ENCODE results near the gene FLNA. TPM values are rescaled to one million over a fixed set of nuclear protein-coding genes. Genes with fewer than 3 reads are reported as not detected.
A peak's percentile ranks its signal among the peaks of the same experiment; 100 is the strongest.
"Not testable (repeated sequence)": the region's sequence is repeated elsewhere in the genome, so short reads cannot be mapped to it uniquely, and the experiment has no call there.

Gene FLNA
- polyA plus RNA-seq, 3 donors, result 393 to 423 (median 399) TPM

DNA sequence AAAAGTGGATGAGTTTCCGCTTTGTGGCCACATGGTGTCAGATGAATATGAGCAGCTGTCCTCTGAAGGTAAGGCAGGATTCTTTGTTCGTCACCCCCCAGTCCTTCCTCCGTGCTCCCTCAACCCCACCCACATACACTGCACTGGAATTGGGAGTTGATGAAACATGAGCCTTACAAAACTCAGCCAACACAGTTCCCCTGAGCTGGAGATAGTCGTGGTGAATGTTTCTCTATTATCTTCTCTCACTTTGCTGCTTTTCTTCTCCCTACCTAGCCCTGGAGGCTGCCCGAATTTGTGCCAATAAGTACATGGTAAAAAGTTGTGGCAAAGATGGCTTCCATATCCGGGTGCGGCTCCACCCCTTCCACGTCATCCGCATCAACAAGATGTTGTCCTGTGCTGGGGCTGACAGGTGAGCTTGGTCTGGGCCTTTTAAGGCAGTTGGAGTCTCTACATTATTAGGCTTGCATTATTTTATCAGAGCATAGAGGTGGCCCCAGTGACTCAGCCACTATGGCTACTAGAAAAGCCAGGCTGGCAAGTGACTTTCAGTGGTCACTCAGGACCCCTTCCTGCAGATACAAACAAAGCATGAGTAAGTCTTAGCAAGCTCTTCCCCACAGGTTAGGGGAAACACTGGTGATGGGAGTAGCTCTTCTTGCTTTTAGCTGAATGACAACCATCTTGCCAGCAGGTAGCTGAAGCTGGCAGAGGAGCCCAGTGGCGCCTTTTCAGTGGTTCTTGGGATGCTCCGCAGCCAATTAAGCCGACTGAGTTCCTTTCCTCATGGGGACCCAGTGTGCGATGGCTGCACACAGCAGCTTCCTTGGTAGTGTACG, 25.3 kb upstream of the FLNA start:
- DNase-seq (ENCODE audit: low read depth in 3 of 3, low spot score in 2 of 3), result no peak

DNA sequence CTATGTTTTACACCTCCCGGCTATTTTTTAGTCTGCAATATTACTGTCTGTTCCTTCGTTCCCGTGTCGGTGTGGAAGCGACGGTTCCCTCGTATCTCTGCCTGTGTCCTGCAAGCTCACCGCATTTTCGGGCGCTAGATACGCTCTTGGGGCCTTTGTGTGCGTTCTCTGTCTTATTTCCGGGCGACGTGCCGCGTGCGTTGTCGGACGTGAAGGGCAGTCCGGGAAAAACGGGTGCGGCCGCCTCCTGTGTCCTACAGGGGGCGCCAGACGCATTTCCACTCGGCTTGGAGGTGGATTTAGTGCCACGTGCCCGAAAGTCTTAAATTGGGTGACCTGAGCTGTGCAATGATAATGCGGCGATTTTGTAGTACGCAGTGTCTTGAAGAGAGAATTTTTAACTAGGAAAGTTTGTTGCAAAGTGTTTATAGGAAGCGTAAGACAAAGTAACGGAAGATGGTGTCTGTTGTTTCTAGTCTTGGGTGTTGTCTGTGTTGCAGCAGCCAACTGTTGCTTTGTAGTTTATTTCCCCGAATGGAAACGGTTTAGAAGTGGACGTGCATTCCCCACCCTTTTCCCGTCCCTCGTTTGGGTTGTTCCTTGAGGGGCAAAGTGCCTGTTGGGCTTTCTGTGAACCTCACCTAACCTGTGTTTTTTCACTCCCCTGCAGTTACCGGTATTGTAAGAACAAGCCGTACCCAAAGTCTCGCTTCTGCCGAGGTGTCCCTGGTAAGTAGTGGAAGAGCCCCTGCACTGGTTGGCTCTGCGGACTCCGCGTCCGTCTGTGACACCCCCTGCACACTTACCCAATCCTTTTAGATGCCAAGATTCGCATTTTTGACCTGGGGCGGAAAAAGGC, 24.5 kb upstream of the FLNA start:
- no peak for DNase-seq (ENCODE audit: low read depth in 3 of 3, low spot score in 2 of 3)

DNA sequence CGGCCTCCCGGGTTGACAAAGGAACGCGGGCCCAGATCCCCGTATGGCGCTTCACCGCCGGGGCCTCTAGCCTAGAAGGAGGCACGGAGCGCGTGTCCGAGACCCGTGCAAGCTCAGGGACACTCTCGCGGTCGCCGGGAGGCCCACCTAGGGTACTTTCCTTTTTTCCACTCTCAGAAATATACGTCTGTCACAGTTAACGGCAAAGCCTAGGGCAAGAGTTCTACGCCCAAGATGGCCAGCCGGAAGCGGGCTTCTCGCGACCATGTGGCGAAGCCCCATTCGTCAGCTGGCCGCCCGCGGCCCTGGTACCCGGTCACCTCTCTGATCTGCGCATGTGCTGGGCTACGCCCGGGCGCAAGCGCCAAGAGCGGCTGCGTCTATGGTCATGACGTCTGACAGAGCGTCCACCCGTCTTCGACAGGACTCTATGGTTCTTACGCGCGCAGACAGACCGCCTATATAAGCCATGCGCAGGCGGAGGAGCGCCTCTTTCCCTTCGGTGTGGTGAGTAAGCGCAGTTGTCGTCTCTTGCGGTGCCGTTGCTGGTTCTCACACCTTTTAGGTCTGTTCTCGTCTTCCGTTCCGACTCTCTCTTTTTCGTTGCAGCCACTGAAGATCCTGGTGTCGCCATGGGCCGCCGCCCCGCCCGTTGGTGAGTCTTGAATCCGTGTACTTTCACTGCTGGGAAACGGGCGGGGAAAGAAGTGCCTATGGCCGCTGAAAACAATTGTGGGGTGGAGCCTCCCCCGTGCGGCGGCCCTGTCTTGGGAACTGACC, 23.6 kb upstream of the FLNA start, which contains the start of gene RPL10:
TSS of gene RPL10 (plus strand) at position 490 of the 780 bp plus-strand sequence. CDS start at position 633, 143 bp downstream.
- peak in 1 of 3 donors; percentile 89 for DNase-seq (ENCODE audit: low read depth in 3 of 3, low spot score in 2 of 3)

DNA sequence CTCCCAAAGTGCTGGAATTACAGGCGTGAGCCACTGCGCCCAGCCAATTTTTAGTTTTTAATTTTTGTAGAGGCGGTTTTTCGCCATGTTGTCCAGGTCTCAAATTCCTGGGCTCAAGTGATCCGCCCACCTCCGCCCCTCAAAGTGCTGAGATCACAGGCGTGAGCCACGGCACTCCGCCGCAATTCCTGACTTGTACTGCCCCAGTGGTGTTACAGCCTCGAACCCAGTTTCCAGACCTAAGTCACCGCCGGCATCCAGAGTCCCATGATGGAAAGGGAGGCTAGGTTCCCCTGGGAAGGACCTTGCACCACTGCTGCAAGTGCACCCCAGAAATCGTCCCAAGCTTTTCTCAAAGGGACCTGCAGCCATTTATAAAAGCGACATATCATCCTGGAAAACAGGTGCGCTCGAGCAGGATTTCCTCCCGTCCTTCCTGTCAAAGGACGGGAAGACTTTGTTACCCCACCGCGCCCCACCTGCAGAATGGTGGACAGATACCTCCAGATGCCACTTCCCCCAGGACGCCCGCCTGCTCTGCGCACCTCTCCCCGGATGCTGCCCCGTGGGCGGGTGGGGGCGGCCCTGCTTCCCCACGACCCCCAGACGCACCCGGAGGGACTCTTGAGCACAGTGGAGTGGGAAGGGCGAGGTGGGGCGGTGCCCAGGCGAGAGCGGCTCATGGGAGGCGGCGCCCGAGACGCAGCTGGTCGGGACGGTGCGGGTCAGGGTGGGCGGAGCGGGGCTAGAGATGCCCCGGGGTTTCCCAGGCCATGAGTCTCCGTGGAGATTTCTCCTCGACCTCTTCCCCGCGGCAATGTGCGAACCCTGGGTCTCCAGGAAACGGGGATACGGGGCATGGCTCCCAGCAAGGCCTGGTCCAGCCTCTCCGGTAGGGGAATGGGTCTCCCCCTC, 22.8 kb upstream of the FLNA start:
- DNase-seq (ENCODE audit: low read depth in 3 of 3, low spot score in 2 of 3), result no peak

GRCh38 chrX:154396363-154396762, 21.9 kb upstream of the FLNA start:
- DNase-seq (ENCODE audit: low read depth in 3 of 3, low spot score in 2 of 3), result not testable (repeated sequence)

- not testable (repeated sequence) for DNase-seq (ENCODE audit: low read depth in 3 of 3, low spot score in 2 of 3)
Measured at GRCh38 chrX:154389812-154390747, 15.6 kb upstream of the FLNA start.

GRCh38 chrX:154388649-154389048, 14.2 kb upstream of the FLNA start:
- DNase-seq (ENCODE audit: low read depth in 3 of 3, low spot score in 2 of 3), result not testable (repeated sequence)

DNA sequence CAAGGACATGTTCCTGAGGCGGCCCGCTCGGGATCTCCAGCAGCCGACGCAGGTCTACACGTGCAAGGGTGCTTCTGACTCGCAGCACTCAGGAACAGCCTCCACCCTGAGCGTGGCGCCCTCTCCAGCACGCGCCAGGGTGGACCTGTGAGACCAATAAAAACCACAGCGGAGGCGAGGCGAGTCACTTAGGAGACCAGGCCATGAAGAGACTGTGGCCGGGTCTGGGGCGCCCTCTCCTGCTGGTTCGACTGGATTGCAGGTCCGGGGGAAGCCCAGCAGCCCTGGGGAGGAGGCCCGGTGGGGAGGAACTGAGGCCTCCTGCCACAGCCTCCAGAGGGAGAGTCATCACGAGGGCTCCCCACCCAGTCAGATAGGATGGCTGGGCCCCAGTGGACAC, 13.7 kb upstream of the FLNA start:
- not testable (repeated sequence) for DNase-seq (ENCODE audit: low read depth in 3 of 3, low spot score in 2 of 3)

GRCh38 chrX:154384284-154384892, 10.0 kb upstream of the FLNA start:
- no peak for DNase-seq (ENCODE audit: low read depth in 3 of 3, low spot score in 2 of 3)

DNA sequence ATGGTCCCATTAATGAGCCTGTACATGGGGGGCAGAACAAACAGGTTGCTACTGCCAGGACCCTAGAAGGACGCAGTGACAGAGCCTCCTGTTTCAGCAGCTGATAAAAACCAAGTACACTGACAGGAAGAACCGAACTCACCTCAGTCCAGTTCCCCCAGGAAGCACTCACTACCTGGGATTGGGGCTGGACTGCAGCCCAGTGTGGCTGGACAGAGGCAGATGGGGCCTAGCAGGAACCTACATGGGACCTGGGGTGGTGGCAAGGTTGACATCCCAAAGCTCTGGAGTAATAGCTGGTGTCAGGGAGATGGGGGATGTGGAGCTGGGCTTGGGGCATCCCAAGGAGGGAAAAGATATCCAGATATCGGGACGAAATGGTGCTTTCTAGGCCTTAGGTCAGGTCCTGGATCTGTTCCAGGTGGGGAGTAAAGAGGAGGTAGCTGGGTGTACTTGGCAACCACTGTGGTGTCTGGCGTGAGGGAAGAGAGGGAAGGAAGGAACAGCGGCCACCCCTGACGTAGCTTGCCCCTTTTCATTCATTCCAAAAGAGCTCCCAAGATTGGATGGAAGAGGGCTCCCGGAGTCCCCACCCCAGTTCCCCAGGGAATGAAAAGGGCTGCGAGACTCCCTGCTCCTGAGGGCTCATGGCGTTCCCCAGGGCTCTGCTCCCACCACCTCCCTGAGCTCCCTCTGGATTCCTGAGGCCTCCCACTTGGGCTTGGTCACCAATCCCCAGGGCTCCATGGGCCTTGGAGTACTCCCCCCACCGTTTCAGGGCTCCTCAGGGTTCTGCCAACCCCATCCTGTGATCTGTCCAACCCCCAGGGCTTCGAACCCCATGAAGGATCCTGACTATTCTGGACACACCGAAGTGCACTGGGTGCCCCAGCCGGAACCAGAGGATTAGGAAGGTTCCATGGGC, 9.2 kb upstream of the FLNA start:
- DNase-seq (ENCODE audit: low read depth in 3 of 3, low spot score in 2 of 3), result no peak

DNA sequence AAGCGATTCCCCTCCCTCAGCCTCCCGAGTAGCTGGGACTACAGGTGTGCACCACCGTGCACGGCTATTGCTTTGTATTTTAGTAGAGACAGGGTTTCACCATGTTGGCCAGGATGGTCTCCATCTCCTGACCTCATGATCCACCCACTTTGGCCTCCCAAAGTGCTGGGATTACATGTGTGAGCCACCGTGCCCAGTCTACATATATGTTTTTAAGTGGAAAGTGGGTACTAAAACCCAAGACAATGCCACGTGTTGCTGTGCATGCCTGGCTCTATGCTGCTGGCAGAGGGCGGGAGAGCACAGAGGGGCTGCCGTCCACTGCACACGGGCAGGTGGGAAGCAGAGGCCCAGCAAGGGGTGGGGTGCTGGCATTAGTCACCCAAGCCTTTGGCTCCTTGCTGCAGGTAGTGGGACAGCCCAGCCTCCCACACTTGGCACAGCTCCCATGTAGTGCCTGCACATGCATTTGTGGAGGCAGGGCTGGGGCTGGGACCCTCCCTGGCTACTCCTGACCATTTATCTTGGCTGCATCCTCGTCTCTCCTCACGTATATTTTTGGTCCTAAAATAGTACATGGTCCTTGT, 8.1 kb upstream of the FLNA start:
- no peak for DNase-seq (ENCODE audit: low read depth in 3 of 3, low spot score in 2 of 3)

DNA sequence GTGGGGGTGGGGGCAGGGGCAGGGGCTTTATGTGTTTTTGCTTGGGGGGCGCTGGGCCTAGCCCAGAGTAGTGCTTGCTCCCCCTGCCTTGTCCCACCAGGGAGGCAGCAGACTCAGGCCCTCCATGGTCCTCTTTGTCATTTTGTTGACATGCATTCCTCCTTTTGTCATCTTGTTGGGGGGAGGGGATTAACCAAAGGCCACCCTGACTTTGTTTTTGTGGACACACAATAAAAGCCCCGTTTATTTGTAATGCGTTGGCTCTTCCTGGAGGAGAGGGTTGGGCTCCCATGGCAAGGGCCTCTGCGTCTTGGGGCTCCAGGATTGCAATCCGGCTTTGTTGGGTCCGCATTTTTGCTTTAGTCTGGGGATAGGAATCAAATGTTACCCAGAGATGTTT, 6.8 kb upstream of the FLNA start:
- DNase-seq (ENCODE audit: low read depth in 3 of 3, low spot score in 2 of 3), result no peak

DNA sequence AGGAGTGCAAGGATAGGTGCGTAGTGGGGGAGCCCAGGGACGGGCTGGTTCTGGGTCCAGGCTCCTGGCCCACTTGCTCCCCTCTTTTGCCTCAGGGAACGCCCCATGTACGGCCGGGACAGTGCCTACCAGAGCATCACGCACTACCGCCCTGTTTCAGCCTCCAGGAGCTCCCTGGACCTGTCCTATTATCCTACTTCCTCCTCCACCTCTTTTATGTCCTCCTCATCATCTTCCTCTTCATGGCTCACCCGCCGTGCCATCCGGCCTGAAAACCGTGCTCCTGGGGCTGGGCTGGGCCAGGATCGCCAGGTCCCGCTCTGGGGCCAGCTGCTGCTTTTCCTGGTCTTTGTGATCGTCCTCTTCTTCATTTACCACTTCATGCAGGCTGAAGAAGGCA, 6.4 kb upstream of the FLNA start:
- DNase-seq (ENCODE audit: low read depth in 3 of 3, low spot score in 2 of 3), result no peak

GRCh38 chrX:154380153-154380552, 5.7 kb upstream of the FLNA start:
- DNase-seq (ENCODE audit: low read depth in 3 of 3, low spot score in 2 of 3), result no peak

DNA sequence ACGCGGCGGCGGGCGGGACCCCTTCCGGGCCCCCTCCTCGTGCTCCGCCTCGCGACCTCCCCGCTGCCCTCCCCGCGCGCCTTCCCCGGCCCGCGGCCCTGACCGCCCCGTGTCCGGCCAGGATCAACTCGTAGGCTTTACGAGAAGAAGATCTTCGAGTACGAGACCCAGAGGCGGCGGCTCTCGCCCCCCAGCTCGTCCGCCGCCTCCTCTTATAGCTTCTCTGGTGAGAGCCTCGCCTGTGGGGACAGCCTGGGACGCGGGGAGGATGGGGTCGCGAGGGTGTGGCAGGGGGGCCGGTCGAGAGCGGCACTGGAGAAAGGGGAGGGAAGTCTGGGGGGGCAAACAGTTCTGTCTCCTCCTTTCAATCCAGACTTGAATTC, 5.1 kb upstream of the FLNA start:
- DNase-seq (ENCODE audit: low read depth in 3 of 3, low spot score in 2 of 3), result no peak

DNA sequence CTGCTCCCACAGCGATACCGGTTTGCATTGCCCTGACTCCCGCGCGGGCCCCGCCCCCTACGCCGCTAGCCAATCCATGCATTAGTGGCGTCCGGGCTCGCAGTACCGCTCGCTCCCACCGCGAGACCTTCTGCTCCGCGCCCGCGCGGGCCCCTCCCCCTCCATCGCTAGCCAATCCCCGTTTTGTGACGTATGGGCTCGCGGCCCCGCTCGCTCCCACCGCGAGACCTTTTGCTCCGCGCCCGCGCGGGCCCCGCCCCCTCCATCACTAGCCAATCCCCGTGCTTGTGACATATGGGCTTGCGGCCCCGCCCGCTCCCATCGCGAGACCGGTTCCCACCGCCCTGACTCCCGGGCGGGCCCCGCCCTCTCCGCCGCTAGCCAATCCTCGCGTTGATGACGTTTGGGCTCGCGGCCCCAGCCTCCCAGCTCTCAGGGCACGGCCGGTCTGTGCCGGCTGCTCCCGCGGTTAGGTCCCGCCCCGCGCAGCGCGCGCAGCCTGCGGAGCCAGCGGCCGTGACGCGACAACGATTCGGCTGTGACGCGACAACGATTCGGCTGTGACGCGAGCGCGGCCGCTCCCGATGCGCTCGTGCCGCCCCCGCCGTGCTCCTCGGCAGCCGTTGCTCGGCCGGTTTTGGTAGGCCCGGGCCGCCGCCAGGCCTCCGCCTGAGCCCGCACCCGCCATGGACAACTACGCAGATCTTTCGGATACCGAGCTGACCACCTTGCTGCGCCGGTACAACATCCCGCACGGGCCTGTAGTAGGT, 4.5 kb upstream of the FLNA start, which contains the start of gene EMD:
TSS of gene EMD (plus strand) at position 497 of the 770 bp plus-strand sequence. CDS start at position 687, 190 bp downstream.
- peak in 2 of 3 donors; percentile 87 to 88 for DNase-seq (ENCODE audit: low read depth in 3 of 3, low spot score in 2 of 3)

Data from right renal cortex interstitium (tissue), 3 donors.